ENCODE measurements around the gene SNX8. TPM values are rescaled to one million over a fixed set of nuclear protein-coding genes. Genes with fewer than 3 reads are reported as not detected.

Gene SNX8
- total and polyA plus RNA-seq, 2 experiments from 2014 or later = 6.3 to 12.8 TPM

DNA sequence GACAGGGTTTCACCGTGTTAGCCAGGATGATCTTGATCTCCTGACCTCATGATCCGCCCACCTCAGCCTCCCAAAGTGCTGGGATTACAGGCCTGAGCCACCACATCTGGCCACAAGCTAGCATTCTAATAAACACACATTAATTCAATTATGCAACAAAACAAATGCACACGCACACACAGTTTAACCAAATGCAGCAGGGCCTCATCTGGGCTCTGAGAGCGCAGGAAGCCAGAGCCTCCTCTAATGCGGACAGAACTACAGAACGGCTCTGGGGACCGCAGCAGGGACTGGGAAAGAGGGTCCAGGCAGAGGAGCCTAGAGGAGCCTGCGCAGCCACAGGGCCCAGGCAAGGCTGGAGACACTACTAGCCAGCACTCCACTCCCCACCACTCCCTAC, 85.3 kb downstream of the SNX8 start:
- TF ChIP-seq, protein P1, sequence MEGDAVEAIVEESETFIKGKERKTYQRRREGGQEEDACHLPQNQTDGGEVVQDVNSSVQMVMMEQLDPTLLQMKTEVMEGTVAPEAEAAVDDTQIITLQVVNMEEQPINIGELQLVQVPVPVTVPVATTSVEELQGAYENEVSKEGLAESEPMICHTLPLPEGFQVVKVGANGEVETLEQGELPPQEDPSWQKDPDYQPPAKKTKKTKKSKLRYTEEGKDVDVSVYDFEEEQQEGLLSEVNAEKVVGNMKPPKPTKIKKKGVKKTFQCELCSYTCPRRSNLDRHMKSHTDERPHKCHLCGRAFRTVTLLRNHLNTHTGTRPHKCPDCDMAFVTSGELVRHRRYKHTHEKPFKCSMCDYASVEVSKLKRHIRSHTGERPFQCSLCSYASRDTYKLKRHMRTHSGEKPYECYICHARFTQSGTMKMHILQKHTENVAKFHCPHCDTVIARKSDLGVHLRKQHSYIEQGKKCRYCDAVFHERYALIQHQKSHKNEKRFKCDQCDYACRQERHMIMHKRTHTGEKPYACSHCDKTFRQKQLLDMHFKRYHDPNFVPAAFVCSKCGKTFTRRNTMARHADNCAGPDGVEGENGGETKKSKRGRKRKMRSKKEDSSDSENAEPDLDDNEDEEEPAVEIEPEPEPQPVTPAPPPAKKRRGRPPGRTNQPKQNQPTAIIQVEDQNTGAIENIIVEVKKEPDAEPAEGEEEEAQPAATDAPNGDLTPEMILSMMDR (IDR thresholded peaks at IDR 0.05; ENCODE audit: low read depth, low read length) = no peak
- H3K27me3 ChIP-seq = no peaks in the 10 kb centered on the region
- H3K9me3 ChIP-seq (ENCODE audit: low read depth) = no peaks in the 10 kb centered on the region
- no peak overlapping the region for H3K4me3 ChIP-seq
- DNase-seq (ENCODE audit: low read depth in 1 of 2, low spot score in 1 of 2) = no peak
- peaks cover 8% of the 10 kb centered on the region for H3K4me1 ChIP-seq (ENCODE audit: low read depth)
- H3K27ac ChIP-seq = no peak overlapping the region
- peaks cover 12% of the 10 kb centered on the region for H3K36me3 ChIP-seq

DNA sequence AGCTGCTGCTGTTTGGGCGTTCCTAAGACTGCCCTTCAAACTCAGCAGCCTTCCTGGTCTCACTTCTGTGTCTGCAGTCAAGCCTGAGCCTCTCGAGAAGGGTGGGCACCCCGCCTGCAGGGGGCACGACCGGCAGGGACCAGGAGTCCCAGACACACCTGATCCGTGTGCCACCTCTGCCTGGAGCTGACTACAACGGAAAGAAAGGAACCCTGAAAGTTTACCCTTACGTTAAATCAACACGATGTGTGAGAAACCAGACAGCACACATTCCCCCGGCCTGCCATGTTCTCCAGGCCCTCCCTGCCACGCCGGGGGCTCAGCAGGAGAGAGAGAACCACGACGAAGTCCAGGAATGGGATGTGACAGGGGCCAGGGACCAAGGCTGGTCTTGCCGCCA, 86.5 kb downstream of the SNX8 start:
- Histone ChIP-seq H3K4me1 (ENCODE audit: low read depth) (peaks cover 8% of the 10 kb centered on the region), H3K27me3 (no peaks in the 10 kb centered on the region), H3K4me3 (no peak overlapping the region), H3K27ac (no peak overlapping the region), H3K9me3 (ENCODE audit: low read depth) (no peaks in the 10 kb centered on the region), H3K36me3 (peaks cover 13% of the 10 kb centered on the region)
- DNase-seq (ENCODE audit: low read depth in 1 of 2, low spot score in 1 of 2) = no peak
- TF ChIP-seq, protein P1 (IDR thresholded peaks at IDR 0.05; ENCODE audit: low read depth, low read length) = no peak

DNA sequence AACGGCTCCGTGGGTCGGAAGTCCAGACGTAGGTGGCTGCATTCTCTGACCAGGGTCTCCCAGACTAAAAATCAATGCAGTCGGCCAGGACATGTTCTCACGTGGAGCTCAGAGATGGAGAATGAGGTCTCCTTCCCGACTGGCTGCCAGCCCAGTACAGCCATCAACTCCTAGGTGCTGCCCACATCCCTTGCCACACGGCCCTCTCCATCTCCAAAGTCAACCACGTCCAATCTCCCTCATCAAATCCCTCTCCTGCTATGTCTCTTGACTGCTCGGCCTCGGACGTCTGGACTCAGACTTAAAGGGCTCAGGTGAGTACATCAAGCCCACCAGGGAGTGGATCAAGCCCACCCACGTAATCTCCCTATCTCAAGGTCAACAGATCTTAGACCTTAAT, 88.4 kb downstream of the SNX8 start:
- no peak overlapping the region for H3K27ac ChIP-seq
- TF ChIP-seq, protein P1 (IDR thresholded peaks at IDR 0.05; ENCODE audit: low read depth, low read length) = no peak
- no peak for DNase-seq (ENCODE audit: low read depth in 1 of 2, low spot score in 1 of 2)
- no peaks in the 10 kb centered on the region for H3K4me1 ChIP-seq (ENCODE audit: low read depth)
- peaks cover 18% of the 10 kb centered on the region for H3K36me3 ChIP-seq
- no peak overlapping the region for H3K4me3 ChIP-seq
- H3K9me3 ChIP-seq (ENCODE audit: low read depth) = no peaks in the 10 kb centered on the region
- H3K27me3 ChIP-seq = no peaks in the 10 kb centered on the region

DNA sequence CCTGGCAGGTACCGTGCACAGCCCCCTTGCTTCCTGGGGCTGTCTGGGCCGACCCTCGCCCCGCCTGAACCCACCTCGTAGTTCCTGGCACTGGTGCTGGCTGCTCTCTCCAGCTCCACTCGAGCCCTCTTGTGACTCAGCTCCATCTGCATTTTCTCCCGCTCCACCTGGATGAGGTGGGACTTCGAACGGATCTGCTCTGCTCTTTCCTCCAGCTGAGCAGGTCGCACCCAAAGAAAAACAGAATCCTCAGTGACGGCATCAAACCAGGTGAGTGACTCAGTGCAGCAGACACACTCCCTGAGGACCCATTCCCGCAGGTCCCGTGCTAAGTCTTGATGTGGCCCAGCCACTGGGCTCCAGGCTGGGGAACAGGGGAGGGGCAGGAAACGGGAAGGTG, 88.9 kb downstream of the SNX8 start:
- TF ChIP-seq, protein P1 (IDR thresholded peaks at IDR 0.05; ENCODE audit: low read depth, low read length) = no peak
- Histone ChIP-seq H3K9me3 (ENCODE audit: low read depth) (no peaks in the 10 kb centered on the region), H3K27me3 (no peaks in the 10 kb centered on the region), H3K36me3 (peaks cover 18% of the 10 kb centered on the region), H3K4me3 (no peak overlapping the region), H3K27ac (no peak overlapping the region), H3K4me1 (ENCODE audit: low read depth) (no peaks in the 10 kb centered on the region)
- no peak for DNase-seq (ENCODE audit: low read depth in 1 of 2, low spot score in 1 of 2)

DNA sequence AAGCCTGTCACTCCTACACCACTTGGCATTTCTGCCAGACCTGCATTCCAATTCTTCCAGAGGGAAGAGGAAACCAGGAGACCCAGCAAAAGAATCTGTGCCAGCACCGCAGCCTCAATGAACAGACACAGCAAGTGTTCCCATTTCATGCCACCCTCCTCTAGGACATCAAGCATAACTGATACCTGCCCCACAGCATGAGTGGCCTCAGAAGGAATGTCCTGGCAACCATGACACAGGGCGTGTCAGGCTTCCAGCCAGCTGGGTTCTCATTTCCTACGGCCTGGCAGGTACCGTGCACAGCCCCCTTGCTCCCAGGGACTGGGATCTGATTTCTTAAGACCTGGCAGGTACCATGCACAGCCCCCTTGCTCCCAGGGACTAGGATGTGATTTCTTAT, 89.3 kb downstream of the SNX8 start:
- H3K27ac ChIP-seq = no peak overlapping the region
- DNase-seq (ENCODE audit: low read depth in 1 of 2, low spot score in 1 of 2) = no peak
- H3K27me3 ChIP-seq = no peaks in the 10 kb centered on the region
- peaks cover 17% of the 10 kb centered on the region for H3K36me3 ChIP-seq
- TF ChIP-seq, protein P1 (IDR thresholded peaks at IDR 0.05; ENCODE audit: low read depth, low read length) = no peak
- no peaks in the 10 kb centered on the region for H3K4me1 ChIP-seq (ENCODE audit: low read depth)
- H3K4me3 ChIP-seq = no peak overlapping the region
- H3K9me3 ChIP-seq (ENCODE audit: low read depth) = no peaks in the 10 kb centered on the region

DNA sequence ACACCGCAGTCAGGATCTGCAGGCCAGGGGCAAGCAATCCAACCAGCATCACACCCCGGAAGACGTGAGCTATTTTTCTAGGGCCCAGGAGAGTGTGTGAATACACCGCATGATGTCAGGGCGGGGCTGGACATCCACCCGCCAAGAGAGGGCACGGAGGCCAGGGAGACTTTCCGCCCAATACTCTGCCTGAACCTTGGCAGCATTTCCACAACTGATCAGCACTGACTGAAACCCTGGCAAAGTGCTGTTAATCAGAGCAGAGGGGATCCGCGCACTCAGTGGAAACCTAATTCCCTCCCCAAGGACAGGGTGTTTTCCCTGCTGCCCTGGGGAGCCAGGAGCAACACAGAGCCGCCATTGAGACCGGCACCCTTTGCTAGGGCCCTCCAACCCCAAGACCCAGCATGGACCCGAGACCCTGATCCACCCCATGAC, 89.7 kb downstream of the SNX8 start:
- Histone ChIP-seq H3K27me3 (no peaks in the 10 kb centered on the region), H3K27ac (no peak overlapping the region), H3K9me3 (ENCODE audit: low read depth) (no peaks in the 10 kb centered on the region), H3K4me1 (ENCODE audit: low read depth) (no peaks in the 10 kb centered on the region), H3K36me3 (peaks cover 13% of the 10 kb centered on the region), H3K4me3 (no peak overlapping the region)
- no peak for DNase-seq (ENCODE audit: low read depth in 1 of 2, low spot score in 1 of 2)
- TF ChIP-seq, protein P1 (IDR thresholded peaks at IDR 0.05; ENCODE audit: low read depth, low read length) = no peak

Data from cardiac muscle cell (in vitro differentiated cells and primary cell).